Panc1 (cell line): Measurements from ENCODE around the gene MEGF9. TPM values are rescaled to one million over a fixed set of nuclear protein-coding genes. Genes with fewer than 3 reads are reported as not detected.

ENCODE experiments used
- ATAC-seq: fragments of 200-7000 bp; cut with Tn5 transposase; 2 replicates; pipeline ENCODE4 v1.9.1; 2020; ENCODE audit warnings: mild to moderate bottlenecking, moderate library complexity
- BruUV-seq: library from RNA; stranded (reverse); fragments of 400-500 nt; replicated peaks from 2 replicates; lab custom pipeline; 2021; lab: Mats Ljungman, UMichigan
- CTCF ChIA-PET: fragments of 300-600 bp; sonication (Branson Sonifier 250); formaldehyde crosslinking; loops from one replicate; lab custom pipeline; 2022; ENCODE audit warnings: antibody characterized with exemption; lab: Charles Lee
- POLR2A ChIA-PET: fragments of 300-600 bp; sonication (Branson Sonifier 250); formaldehyde crosslinking; loops from one replicate; lab custom pipeline; 2022; ENCODE audit warnings: antibody characterized with exemption; lab: Charles Lee
- DNase-seq: peaks from one replicate; pipeline ENCODE4 v3.0.0-alpha.2; 2010; ENCODE audit warnings: low read depth, low spot score
- H3K27ac ChIP-seq: 2 replicates; pipeline ENCODE4 v1.5.1; 2011; ENCODE audit warnings: mild to moderate bottlenecking, low read length, inconsistent platforms
- H3K27me3 ChIP-seq: fragments of 200-500 bp; sonication (Bioruptor generic); 2 replicates; pipeline ENCODE4 v1.6.0; 2014; ENCODE audit warnings: low read length, inconsistent platforms; ENCODE audit not compliant: control insufficient read depth, insufficient read depth
- H3K36me3 ChIP-seq: fragments of 200-500 bp; sonication (Bioruptor generic); 2 replicates; pipeline ENCODE4 v1.5.1; 2014; ENCODE audit warnings: inconsistent platforms, mild to moderate bottlenecking, low read length, moderate library complexity; ENCODE audit not compliant: control insufficient read depth, insufficient read depth
- H3K4me1 ChIP-seq: 2 replicates; pipeline ENCODE4 v1.5.1; 2011; ENCODE audit warnings: inconsistent platforms, mild to moderate bottlenecking, low read length, moderate library complexity; ENCODE audit not compliant: control insufficient read depth, insufficient read depth
- H3K4me3 ChIP-seq, 2 experiments: 2 replicates each; pipeline ENCODE4 v1.5.1; 2011 to 2012; ENCODE audit warnings: low read depth in 2 of 2, low read length in 2 of 2, mild to moderate bottlenecking in 2 of 2, inconsistent platforms in 1 of 2, moderate library complexity in 1 of 2
- H3K9me3 ChIP-seq: fragments of 200-500 bp; sonication (Bioruptor generic); 2 replicates; pipeline ENCODE4 v1.5.1; 2014; ENCODE audit warnings: low read depth, mild to moderate bottlenecking, inconsistent platforms, low read length, moderate library complexity; ENCODE audit not compliant: control insufficient read depth, insufficient read depth
- CTCF ChIP-seq: fragments of 450-650 bp; IDR thresholded peaks from 2 replicates; pipeline ENCODE4 v1.5.1; 2017; ENCODE audit warnings: mild to moderate bottlenecking
- POLR2AphosphoS5 ChIP-seq: IDR thresholded peaks from 2 replicates; pipeline ENCODE4 v1.6.1; 2012; ENCODE audit warnings: mild to moderate bottlenecking, low read depth, low read length, moderate library complexity
- REST ChIP-seq, 2 experiments: IDR thresholded peaks; 2 replicates each; pipeline ENCODE4 v1.6.1; 2011 to 2012; ENCODE audit warnings: low read depth in 2 of 2, control low read depth in 1 of 2, low read length in 1 of 2, mild to moderate bottlenecking in 1 of 2, moderate library complexity in 1 of 2; ENCODE audit not compliant: insufficient read depth in 1 of 2
- SIN3A ChIP-seq: IDR thresholded peaks from 2 replicates; pipeline ENCODE4 v1.6.1; 2012; ENCODE audit warnings: low read depth, mild to moderate bottlenecking, low read length, moderate library complexity, borderline replicate concordance; ENCODE audit not compliant: insufficient read depth
- TCF7L2 ChIP-seq: IDR thresholded peaks from 2 replicates; pipeline ENCODE4 v1.6.1; 2011; ENCODE audit warnings: mild to moderate bottlenecking, low read depth, low read length, inconsistent platforms
- in situ Hi-C: cut with HindIII; loops from 2 replicates; pipeline ENCODE4 v1.10.0; 2016; ENCODE audit warnings: low sequenced_read_pairs, low pct_unique_long_range_greater_than_20kb
- intact Hi-C: fragments of 100-400 bp; cut with micrococcal nuclease; formaldehyde crosslinking; loops from one replicate; pipeline ENCODE4 v1.10.0; 2022; ENCODE audit not compliant: unreplicated experiment
- total RNA-seq: library from RNA; stranded (reverse); gene quantifications from one replicate; pipeline ENCODE4 v1.2.1, GENCODE V29; 2021; ENCODE audit not compliant: unreplicated experiment

Gene MEGF9
- total RNA-seq, 1 experiment from 2014 or later = 6.3 TPM

- BruUV-seq = no TSS peak
- TF ChIP-seq TCF7L2 = no peak
- no peak for TF ChIP-seq SIN3A
- no peak for TF ChIP-seq CTCF
- TF ChIP-seq POLR2AphosphoS5 = no peak
- intact Hi-C loops = no loop called here
- ChIA-PET CTCF (no interaction called here), POLR2A (no interaction called here)
- no peaks in the 10 kb centered on the region for H3K9me3 ChIP-seq
- no peaks in the 10 kb centered on the region; the same call in 1 of the 2 replicates for H3K36me3 ChIP-seq
- no peaks in the 10 kb centered on the region; the same call in 1 of the 2 replicates for H3K4me1 ChIP-seq
- in situ Hi-C loops = no loop called here
- no peak for ATAC-seq
- no peak for DNase-seq
- H3K27ac ChIP-seq = no peak overlapping the region
- no peak overlapping the region for H3K4me3 ChIP-seq
- no peaks in the 10 kb centered on the region for H3K27me3 ChIP-seq
These were observed 141.8 kb downstream of the MEGF9 start for GRCh38 chr9:120572472-120572871.

GRCh38 chr9:120571443-120572257 is 142.6 kb downstream of the MEGF9 start:
- intact Hi-C loops = no loop called here
- Histone ChIP-seq H3K27ac (no peak overlapping the region), H3K27me3 (no peaks in the 10 kb centered on the region), H3K9me3 (no peaks in the 10 kb centered on the region), H3K36me3 (no peaks in the 10 kb centered on the region; the same call in 1 of the 2 replicates), H3K4me3 (no peak overlapping the region), H3K4me1 (no peaks in the 10 kb centered on the region; the same call in 1 of the 2 replicates)
- ChIA-PET CTCF (no interaction called here), POLR2A (no interaction called here)
- no peak for DNase-seq
- BruUV-seq = no TSS peak
- no peak for ATAC-seq
- in situ Hi-C loops = no loop called here
- TF ChIP-seq TCF7L2 (no peak), REST (IDR thresholded peaks at IDR 0.05; ENCODE audit: insufficient read depth in 1 of 2, low read depth in 2 of 2, low read length in 1 of 2) (no peak), POLR2AphosphoS5 (no peak), CTCF (no peak), SIN3A (no peak)
